Nucleus accumbens (tissue), 56 donors: ENCODE data around the gene ZDHHC14.
"Not testable (repeated sequence)": the region's sequence is repeated elsewhere in the genome, so short reads cannot be mapped to it uniquely, and the experiment has no call there.

Experiments used
- DNase-seq, 56 donors: peaks; one replicate each; lab custom pipeline; 2025; lab: John Stamatoyannopoulos, UW

The ZDHHC14 gene

DNA sequence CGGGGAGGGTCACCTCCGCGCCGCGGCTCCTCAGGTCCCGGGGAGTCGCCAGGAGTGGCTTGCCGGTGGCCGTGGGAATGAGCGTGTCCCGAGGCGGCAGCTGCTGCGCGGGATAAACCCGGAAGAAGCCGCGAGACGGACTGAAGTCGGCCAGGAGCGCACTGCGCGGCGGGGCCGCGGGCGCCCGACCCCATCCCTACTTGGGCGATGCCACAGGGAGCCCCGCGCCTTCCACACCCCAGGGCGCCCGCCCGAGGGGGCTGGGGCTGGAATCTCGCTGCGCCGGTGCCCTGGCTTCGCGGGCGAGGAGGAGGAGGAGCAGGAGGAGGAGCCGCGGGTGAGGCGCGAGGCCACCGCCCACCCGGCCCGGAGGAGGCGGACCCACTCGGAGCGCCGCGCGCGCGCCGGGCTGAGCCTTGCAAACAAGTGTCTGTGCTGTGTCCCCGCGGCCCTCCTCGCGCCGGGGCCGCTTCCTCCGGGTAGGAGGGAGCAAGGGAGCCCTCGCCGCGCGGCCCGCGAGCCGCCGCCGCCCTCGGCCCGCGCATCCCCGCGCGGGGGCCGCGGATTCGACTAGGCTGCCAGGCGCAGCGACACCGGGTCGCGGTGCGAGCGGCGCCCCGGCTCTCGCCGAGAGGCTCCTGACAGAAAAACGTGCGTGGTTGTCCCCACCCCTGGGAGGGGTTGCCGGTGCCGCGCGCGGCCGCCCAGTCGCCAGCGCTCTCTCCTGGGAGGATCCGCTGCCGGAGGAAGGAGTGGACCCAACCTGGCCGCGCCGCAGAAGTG, at the start of gene ZDHHC14:
Gene ZDHHC14, plus strand, starts transcription at position 412 of the 783 bp plus-strand sequence.
- peak; percentile 48 to 95 (median 87) for DNase-seq

DNA sequence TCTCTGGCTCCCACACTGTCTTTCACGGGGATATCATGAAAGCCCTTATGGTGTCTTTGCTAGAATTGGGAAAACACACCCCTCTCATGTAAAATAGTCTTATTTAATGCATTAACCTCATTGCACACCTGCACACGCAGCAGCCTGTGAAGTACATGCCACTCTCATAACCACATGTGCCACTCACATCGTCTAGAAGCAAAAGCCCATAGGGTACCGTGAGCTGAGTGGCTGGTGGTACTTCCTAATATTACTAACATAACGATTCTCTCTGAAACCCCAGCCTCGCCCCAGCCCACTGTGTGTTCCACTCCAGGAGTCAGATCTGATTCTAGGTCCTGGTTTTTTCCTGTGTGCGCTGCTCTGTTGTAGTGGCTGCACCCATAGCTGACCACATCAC, 48.2 kb upstream of the ZDHHC14 start:
- no peak for DNase-seq

DNA sequence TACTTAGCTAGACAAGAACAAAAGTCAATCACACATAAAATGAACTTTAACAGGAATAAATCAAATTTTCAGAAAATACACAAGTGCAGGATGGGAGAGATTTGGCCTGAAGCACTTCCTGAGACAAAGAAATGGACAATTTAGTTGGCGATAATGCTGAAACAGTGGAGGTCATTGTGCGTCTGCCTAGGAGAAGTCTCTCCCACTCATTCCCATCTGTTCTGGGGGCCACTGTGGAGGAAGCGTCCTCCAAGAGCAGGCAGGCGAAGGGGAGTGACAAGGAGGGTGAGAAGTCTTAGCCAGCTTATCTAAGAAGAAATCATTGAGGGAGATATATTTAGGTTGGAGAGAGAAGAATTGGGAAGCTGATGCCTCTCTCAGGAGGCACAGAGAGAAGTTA, 47.5 kb upstream of the ZDHHC14 start:
- DNase-seq: no peak

DNA sequence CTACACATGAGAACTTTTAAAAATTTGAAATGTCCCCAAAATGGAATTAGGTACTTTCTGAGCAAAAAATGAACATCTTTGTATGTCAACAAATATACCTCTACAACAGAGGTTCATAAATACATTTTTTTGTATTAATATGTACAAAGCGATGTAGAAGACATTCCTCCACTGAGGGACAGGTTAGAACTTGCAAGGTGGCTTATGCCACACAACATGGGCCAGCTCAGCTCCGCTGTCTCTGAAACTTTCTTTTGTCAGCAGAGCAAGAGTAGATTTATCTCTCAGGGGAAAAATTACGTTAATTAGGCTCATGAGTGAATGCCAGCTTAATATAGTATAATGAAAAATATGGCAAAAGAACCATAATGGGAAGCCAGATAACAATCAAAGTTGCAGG, 47.0 kb upstream of the ZDHHC14 start:
- DNase-seq: no peak

DNA sequence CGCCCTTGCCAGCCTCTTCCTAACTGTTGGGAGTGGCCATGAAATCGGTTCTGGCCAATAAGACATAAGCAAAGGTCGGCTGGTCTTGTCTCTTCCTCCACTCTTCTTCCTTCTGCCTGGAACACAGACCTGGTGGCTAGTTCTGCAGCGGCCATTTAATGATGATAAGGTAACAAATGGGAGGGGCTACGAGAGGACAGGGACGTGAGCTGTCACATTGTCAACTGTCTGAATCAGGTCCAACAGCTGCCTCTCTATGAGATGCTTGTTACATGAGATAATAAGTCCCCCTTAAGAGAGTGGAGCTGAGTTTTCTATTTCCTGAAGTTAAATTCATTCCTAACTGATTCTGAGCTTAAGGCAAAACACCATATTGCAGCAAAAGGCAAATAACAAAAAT, 45.2 kb upstream of the ZDHHC14 start:
- no peak for DNase-seq

DNA sequence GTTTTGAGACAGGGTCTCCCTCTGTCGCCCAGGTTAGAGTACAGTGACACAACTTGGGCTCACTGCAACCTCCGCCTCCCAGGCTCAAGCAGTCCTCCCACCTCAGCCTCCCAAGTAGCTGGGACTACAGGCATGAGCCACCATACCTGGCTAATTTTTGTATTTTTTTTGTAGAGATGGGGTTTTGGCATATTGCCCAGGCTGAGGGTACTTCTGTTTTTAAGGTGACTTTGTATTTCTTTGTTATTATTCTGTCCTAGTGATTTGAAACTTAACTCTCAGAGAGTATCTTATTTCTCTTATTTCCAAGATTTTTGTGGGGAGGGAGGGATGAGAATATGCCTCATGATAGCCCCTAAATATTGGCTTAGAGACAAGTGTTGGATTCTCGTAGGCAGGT, 43.7 kb upstream of the ZDHHC14 start:
- DNase-seq: not testable (repeated sequence)

DNA sequence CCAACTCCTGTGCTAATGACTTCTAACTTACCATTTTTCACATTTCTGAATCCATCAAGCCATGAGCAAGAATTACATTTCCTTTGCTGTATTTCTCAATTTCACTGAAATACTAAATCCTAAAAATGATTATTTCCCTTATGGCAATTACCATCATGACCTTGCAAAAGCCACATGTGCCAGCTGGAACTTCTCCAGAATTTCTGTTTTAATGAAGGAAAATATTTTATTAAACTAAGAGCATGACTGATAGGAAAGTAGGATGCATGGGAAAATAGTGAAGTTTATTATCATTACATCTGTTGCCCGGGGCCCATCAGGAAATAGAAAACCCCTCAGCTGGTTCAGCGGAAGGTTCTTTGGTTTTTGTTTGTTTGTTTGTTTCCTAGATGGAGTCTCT, 43.2 kb upstream of the ZDHHC14 start:
- no peak for DNase-seq

DNA sequence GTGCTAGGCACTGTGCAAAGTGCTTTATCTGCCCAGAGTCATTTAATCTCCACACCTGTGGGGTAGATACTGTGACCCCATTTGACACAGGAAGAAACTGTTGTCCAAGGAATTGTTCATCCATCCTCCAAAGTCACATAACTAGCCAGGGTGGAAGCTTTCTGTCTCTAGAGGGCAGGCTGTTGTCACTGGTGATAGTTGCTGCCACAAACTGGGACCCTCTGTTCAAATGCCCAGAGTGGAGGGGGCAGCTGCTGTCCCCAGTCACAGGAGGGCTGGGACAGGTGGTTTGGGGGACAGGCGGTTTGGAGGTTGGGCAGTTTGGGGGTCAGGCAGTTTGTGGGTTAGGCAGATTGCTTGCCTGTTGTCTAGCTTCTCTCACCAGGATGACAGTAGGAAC, 41.6 kb upstream of the ZDHHC14 start:
- no peak for DNase-seq

DNA sequence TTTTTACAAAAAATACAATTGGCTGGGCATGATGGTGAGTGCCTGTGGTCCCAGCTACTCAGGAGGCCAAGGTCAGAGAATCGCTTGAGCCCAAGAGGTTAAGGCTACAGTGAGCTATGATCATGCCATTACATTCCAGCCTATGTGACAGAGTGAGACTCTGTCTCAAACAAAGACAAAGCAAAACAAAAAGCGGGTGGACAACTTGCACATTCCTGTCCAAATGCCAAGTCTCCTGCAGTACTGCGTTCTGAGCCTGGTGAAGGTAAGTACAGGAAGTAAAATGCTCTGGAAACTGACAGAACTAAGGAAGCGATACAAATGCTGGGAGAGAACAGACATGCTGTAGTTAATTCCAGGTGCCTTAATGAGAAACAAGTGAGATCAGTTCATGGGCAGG, 37.3 kb upstream of the ZDHHC14 start:
- no peak for DNase-seq

DNA sequence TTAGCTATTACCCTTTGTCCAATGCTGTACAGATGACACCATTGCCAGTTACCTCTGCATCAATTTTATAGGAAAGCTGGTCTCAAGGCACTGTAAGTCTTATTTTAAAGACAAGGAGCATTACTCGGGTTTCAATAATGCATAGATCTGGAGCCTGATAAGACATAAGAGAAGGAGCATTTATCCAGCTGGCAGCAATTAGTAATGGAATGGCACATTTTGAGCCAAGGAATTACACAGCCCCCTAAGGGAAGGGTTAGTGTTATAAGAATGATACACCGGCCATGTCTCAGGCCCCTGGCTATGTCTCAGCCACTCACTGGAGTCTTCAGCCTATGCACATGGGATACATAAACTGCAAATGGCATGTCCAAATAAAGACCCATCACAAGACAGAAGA, 34.6 kb upstream of the ZDHHC14 start:
- no peak for DNase-seq

DNA sequence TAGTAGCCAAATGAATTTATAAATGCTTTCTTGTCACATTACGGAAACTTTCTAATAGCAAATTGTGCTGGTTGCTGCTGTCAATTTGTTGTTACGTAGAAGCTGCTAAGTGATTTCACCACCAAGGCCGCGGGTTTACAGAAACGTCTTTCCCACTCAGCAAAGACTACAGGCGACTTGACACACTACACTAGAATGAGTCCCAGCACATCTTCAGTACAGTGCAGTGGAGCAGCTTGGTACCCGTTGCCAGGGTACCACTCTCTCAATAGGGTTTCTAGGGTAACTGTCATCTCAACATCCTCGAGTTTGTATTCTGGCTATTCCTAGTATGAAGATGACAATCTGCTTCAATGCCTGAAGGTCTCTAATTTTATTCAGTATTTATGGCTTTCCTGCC, 22.7 kb upstream of the ZDHHC14 start:
- DNase-seq: peak in 12 of 56 donors; percentile 5 to 62 (median 28)

DNA sequence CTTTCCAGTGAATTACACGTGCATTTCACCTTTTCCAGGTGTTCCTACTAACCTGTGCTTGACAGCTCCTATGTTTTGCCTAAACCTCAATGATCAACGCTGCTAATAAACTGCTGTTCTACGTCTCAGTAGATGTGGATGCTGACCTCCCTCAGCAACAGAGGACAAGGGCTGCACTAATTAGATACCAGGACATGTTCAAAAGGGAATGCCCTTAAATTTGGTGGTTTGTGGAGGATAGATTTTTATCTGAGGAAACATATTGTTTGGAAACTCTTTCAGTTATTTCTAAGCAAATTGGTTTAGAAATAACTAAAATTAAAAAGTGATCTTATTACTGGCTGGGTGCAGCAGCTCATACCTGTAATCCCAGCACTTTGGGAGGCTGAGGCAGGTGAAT, 19.1 kb upstream of the ZDHHC14 start:
- no peak for DNase-seq

DNA sequence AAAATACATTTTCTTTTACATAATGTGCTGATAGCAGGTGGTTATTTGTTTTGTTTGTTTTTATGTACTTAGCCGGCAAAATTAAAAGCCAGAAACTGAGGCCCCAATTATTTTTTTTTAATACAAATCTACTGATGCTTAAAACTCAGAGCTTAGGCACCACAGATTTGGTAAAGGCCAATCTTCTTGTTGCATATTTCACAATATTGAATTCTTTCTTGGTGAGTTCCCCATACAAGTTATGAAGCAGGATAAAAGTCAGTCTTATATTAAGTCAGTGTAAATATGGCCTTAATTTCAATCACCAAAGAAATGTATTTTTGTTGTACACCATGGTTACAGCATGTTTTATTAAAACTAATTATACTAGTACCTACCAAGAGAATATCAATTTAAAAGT, 16.3 kb upstream of the ZDHHC14 start:
- no peak for DNase-seq

DNA sequence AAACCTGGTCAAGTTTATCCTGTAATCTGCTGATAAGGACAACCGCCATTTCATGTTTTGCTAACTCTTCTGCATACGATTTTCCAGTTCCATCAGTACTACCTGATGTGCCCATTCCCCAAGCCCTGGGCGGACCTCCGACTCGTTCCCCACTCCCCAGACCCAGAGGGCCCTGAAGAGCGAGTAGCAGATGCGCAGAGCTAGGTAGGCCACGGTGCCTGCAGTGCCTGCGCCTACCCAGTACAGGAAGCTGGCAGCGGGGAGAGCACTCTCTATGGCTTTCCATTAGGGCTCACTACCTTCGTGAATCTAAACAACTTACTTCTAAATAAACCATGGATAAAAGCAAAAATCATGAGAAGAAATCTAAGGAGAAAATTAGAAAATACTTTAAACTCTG, 14.3 kb upstream of the ZDHHC14 start:
- DNase-seq: no peak

DNA sequence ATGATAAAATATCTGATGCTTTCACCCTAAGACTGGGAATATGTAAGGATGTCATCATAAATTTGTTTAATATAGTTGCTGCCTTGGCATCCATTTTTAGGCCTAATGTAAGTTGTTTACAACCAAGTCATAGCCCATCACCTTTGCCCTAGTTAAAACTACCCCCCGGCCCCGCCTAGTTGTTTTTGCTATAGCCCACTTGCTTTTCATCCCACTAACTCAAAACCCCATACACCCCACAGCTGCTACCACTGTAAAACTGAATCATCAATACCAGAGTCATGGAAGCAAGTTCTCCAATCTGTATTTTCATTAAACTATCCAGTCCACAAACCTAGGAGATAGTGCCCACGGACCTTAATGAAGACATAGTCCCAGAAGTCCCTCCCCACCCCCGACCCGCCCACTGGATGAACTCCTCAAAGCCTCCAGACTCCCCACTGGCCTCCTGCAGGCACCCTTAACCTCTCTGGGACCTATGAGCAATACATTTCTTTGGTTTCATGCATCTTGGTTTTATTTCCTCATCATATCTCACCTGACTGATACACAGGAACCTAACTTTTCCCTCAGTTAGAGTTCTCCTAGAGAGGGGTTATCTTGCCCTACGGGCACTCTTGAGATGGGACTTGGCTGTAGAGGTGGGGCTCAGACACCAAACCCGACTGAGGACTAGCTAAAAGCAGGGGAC, 12.5 kb upstream of the ZDHHC14 start:
- no peak for DNase-seq

DNA sequence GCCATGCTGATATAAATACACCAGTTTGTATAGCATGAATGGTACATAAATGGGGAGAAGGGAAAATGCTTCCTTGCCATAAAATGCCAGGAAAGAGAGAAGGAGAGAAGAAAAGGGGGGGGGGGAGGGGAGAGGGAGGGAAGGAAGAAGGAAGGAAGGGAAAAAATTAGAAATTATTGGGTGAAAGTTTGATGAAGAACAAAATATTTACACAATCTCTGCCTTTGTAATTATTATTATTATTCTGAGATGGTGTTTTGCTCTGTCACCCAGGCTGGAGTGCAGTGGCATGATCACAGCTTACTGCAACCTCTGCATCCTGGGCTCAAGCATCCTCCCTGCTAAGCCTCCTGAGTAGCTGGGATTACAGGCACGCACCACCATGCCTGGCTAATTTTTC, 10.2 kb upstream of the ZDHHC14 start:
- no peak for DNase-seq

DNA sequence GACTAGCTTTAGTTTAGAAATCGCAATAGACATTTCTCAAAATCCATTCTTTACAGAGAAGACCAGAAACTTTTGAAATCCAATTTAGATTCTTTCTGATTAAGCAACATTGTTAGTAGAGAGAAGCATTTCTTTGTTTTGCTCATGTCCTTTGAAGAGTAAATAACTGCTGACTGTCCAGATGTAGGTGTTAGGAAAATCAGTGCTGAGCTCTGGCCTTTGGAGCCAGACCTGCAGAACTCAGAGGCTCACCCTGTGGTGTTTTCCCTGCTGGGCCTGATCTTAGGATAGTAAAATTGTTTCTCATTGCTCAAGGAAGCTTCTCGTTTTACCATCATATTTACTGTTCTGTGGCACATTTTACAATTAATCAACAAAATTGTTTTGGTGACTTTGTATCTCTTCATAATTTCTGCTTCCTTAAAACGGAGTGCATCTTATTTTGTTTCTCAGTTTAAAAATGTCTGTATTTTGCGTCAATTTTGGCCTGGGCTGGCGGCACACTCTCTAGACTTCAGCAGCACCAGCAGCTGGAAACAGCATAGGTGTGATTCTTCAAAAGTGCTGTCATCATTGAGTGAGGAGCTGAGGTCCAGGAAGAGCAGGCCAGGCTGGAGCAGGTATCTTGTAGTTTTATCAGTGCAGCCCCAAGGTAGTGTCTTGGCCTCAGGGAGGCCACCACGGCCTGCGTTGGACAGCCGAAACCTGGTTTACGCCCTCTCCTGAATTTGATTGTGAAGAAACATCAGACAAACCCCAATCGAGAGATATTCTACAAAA, 8.3 kb upstream of the ZDHHC14 start:
- no peak for DNase-seq

DNA sequence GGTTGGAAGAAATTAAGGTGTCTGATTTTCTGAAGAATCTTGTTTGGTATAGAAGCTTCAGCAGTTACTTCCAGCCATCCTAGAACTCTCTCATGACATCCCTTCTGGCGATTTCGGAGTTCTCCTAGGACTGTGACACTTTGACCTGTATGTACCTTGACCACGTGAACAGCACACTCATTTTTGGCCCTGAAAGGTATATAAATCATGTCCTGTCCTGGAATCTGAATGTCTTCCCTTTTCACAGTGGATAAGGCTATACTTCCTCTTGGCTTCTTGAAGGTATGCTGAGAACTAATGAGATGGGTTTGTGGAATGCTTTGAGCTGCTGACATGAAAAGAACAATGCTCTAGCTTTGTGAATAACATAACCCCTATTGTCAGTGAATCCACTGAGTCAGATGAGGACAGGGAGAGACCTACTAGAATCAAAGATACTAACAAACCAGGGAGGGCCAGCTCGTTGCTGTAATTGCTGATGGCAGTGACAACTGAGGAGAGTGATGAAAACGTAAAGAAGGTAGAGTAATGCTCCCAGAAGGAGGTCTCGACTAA, 6.0 kb upstream of the ZDHHC14 start:
- DNase-seq: no peak

DNA sequence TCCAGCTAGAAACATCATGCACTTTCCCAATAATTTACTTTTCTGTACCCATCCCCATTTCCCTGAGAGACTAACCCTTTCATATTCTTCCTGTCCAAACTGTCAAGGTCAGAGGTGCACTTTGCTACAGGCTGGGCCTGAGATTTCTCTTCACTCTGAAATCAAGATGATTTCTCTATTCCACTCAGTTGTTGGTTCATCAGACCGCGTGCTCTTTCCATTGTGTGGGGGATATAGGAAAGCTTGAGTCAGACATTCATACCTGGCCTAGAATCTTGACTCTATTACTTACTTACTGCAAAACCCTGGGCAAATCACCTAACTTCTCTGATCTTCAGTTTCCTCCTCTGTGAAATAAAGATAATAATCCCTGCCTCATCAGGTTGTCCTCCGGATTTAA, 4.7 kb upstream of the ZDHHC14 start:
- DNase-seq: no peak

DNA sequence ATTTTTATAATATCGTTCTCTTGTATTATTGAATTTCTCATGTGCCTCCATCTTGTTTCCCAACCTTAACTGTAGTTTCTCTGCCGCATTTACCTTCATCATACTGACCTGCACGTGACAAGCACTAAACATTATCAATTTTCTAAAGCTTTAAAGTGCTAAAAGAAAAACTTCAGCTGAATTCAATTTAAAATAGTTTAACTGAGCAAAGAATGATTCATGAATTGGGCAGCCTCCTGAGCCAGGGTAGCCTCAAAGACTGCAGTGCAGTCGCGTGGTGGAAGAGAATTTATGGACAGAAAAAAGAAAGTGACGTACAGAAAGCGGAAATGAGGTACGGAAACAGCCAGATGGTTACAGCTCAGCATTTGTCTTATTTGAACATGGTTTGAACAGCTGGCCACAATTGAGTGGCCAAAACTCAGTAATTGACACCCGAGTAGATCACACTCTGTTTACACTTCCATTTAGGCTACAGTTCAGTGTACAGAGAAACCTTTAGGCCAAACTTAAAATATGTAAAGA, 4.2 kb upstream of the ZDHHC14 start:
- no peak for DNase-seq
